HG03457 (cell line): Measurements from ENCODE around the gene KBTBD8.

Experiments used
- ATAC-seq: cut with Tn5 transposase; IDR thresholded peaks from one replicate; pipeline ENCODE4 v1.9.1; 2021; ENCODE audit warnings: moderate number of reproducible peaks; ENCODE audit not compliant: unreplicated experiment

KBTBD8 gene

DNA sequence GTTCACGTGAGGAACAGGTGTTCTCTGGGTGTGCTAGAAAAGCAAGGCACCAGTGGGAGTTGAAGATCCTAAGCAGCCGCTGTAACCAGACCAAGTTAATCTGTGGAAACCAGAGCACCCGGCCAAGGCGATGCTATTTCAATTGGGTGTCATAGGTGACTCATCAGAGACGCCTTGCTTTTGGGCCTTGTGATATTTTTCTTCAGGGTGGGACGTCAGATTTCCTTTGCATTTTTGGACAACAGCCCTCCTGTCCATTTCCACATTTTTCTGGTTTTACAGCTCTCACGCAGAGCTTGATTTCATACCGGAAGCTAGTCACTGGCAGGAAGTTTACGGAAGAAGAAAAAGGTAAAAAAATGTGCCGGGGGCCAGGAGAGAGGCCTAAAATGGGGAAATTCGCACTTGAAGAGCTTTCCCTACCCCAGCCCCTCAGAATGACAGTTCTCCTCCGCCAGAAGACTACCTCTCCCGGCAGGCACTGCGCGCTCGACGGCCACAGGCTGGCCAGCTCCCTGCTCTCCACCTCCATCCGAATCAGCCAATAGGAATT, 471 bp upstream of the KBTBD8 start:
- ATAC-seq: no peak

DNA sequence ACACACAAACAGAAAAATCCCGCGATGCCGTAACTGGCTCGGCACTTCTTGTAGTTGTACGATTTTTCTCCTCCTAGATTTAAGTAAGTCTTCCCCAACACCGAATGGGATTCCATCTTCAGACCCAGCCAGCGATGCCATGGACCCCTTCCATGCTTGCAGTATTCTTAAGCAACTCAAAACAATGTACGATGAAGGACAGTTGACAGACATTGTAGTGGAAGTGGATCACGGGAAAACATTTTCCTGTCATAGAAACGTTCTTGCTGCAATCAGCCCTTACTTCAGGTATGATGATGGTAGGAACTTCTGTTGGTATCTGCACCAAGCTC, 763 bp downstream of the KBTBD8 start:
- ATAC-seq: no peak

DNA sequence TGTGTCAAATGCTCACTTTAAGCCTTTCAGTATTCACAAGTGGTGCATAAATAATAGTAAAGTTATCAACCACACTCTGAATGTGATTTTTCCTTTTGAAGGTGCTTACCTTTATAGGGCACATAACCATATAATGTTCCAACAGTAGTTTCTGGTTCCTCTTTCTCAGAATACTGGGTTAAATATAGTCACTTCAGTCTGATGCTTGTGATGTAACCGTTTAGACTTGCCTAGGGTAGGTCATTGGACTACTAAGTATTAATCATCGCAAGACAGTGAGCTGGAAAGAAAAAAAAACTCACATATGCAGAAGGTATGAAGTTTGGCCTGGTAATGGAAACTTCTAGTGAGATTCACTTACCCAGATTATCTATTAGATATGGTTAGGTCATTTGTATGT, 1.9 kb downstream of the KBTBD8 start:
- peak; percentile 48 for ATAC-seq

DNA sequence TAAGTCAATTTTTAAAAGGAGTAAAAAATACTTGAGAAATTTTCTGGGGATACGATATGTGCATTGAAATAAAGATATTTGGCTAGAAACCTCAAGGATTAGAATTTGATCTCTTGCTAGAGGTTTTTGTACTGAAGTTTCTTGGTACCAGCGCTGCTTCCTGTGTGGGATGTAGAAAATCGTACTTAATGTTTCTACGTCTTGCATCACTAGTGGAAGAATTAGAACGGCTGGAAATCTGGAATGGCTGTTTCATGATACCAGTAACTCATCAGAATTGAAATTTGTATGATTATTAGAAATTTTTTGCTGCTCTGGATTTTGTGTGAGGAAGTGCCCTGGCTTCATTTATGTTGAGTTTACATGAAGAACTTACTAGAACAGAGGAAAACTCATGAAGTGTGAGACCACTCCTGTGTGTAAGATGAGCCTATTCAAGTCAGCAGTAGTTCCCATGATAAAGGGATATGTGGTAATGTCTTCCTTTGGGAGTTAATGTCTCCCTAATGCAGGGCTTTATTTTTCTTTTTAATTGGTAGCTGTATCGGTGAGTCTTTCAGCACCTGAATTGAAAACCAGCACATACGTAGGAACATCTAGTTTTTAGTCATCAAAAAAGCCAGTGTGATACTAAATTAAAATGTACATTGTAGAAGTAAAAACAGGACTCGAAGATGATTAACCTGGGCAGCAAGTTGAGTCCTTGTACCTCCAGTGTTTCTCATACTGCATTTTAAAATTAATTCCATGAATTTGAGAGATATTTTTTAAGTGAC, 3.2 kb downstream of the KBTBD8 start:
- ATAC-seq: no peak

DNA sequence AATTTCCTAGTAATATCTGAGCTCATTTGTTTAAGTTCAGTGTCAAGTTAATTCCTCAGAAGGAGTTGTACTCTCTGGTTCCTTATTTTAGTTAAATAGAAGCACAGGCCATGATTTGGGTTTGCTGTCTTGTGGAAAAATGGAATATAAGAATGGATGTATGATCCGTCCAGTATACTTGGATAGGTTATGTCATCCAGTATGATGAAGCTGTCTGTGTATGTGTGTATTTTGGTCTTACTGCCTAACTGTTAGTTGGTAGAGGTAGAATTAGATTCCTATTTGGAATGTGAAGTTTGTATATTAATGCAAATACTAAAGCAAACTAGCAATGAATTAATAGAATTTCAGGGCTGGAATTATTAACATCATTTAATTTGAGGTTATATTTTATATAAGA, 7.9 kb downstream of the KBTBD8 start:
- ATAC-seq: no peak

DNA sequence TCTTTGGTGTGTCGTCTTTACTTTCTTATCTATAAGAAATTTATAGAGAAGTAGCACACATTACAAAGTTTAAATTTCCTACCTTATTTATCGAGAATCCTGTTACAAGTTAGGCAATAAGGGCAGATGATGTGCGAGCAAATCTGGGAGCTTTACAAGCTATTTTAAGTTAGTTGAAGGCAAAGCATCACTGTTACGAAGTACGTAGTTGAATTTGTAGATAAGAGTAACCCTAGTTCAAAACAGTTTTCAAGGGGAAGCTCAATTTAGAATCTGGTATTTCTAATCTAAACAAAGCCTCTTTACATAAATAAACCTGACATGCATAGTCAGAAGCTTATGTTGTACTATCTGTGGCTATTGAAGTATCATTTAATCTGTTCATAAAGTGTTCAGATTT, 8.4 kb downstream of the KBTBD8 start:
- no peak for ATAC-seq

DNA sequence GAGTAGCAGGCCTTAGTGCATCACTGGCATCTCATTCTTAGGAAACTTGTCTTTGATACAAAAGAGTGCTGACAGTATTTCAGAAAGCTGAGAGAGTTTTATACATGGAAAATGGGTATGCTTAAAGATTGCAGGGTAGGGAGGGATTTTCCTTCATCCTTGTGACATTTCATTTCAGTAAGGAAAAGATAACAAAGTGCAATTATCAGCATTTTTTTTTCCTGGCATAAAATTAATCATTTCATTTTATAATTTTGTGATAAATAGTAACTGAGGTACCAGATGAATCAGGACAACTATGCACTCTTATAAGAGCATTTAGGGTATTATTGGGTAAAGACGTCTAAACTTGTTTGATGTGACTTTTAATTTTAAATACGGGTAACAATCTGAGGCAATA, 10.3 kb downstream of the KBTBD8 start:
- ATAC-seq: no peak

DNA sequence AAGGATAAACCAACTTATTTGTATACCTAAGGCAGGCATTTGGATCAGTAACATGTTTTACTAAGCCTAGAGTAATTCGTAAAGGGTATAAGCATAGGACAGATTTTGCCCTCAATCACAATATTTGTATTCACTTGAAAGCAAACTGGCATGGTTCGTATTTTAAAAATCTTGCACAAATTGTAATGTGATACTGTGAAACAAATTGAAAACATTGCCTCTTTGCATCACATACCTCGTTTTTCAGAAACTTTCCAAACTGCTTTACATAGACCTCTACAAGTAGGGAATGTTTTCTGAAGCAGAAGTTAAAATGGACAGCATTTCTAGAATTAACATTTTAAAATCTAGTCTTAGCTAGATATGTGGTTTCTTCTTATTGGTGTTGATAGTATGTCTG, 11.6 kb downstream of the KBTBD8 start:
- no peak for ATAC-seq

DNA sequence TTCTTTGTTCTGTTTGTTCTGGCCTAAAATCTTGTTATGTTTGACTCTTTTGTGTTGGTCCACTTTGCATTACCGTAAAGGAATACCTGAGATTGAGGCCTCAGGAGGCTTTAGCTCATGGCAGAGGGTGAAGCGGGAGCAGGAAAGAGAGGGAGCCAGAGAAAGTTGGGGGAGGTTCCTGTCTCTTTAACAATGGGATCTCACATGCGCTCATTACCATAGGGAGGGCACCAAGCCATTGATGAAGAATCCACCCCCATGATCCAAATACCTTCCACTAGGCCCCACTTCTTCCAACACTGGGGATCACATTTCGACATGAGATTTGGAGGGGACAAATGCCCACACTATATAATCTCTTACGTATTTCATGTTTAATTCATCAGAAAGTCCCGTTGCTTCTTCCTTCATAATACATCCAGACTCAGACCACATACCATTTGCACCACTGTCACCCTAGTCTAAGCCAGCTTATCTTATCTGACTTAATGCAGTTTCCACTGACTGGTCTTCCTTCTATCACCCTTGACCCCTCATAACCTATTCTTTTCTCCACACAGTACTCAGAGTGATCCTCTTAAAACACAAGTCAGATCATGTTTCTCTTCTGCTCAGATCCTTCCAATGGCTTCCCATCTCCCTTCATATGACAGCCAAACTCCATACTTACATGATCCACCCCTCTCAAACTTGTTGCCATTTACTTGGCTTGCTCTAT, 13.5 kb downstream of the KBTBD8 start:
- ATAC-seq: no peak

DNA sequence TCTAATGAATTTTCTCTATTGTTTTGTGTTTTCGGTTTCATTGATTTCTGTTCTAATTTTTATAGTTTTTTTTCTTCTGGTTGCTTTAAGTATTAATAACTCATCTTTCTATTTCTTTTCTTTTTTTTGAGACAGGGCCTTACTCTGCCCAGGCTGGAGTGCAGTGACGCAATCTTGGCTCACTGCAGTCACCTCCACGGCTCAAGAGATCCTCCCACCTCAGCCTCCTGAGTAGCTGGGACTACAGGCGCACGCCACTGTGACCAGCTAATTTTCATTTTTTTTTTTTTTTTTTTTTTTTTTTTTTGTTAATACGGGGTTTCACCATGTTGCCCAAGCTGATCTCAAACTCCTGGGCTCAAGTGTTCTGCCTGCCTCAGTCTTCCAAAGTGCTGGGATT, 14.5 kb downstream of the KBTBD8 start:
- no peak for ATAC-seq

DNA sequence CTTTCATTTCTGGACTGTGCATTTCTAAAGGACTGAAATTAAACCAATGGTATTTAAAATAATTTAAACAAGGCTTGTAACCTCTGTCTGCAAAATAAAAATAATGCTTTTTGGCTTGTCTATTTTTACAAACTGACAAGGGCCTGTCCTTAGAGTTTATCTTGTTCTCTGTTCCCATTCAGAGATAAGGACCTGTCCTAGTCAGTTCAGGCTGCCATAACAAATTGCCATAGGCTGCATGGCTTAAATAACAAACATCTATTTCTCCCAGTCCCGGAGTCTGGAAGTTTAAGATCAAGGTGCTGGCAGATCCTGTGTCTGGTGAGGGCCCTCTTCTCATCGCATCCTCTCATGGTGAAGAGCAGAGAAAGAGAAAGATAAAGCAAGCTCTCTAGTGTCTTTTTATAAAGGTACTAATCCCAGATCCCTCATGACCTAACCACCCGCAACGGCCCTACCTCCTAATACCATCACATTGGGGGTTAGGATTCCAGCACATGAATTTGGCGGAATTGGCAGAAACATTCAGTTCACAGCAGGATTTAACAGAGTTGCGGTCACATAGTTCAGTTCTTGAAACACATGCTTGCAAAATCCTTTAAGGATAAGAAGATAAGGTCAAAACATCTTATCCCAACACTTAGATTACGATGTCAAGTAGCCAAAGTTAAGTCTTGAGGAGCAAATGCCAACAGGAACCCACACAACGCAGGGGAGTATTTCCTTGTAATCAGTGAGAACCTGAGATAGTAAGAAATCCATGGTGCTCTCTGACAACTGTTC, 17.8 kb downstream of the KBTBD8 start:
- no peak for ATAC-seq

DNA sequence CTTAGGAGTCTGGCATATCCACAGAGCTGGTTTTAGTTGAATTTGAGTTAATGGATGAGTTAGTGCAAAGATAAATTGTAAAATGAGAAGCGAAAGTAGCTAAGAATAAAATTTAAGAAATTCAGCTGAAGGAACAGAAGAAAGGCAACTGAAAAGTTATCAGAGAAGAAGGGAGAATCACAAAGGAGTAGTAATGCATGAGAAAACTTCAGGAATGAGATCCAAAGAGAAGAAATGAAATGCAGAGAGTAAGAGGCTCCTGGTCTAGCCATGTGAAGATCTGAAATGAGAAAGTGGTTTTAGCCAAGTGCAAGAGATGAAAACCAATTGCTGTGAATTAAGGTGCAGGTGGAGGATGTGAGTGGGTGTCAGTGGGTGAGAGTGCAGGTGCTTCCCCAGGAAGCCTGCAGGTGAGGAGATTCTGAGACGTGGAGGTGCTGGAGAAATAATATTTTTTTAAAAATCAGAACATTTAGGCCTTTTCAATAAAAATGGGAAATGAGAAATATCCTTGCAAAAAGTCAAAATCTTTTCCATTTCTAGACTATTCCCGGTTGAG, 18.5 kb downstream of the KBTBD8 start:
- no peak for ATAC-seq

DNA sequence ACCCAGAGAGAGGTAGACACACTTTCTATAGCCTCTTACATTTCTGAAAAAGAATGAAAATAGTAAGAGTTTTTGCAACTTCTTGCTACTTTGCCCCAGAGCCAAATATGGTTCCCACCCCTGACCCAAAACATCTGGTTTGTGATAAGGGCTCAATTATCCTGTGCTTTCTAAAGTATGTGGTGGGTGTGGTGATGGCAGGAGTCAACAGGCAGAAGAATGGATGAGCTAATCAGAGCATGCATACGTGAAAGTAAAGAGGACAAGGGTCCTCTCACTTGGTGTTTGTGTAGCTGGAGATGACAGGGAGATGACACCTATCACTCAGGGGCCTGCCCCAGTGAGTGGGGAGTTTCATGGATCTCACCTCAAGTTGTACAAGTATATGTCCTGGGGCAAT, 19.1 kb downstream of the KBTBD8 start:
- no peak for ATAC-seq

DNA sequence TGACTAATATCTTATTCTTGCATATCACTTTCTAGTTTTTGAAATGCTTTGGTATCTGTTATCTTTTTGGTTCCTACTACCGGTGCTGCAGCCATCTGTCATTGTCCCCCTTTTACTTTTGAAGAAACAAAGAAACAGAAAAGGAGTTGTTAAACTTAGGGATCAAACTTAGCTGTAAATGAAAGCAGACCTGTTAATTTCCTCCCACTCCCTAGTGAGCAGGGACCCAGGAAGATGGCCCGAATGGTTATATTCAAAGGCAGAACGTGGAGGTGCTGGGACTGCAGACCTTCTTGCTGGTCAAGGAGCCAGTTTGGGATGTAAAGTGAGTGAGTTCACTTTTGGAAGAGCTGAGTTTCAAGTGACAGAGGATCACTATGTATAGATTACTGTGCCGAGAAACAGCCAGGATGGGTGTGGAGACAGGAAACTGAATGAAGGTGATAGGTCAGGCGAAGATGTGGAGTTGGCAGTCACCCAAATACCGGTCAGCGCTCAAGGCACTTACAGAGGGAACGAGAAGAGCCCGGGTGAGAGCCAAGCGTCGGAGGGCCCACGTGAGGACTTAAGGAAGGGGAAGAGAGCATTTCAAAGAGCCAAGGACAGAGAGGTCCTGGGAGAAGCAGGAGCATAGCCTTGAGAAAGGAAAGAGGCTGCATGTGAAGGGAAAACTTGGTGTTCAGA, 20.1 kb downstream of the KBTBD8 start:
- peak; percentile 47 for ATAC-seq

DNA sequence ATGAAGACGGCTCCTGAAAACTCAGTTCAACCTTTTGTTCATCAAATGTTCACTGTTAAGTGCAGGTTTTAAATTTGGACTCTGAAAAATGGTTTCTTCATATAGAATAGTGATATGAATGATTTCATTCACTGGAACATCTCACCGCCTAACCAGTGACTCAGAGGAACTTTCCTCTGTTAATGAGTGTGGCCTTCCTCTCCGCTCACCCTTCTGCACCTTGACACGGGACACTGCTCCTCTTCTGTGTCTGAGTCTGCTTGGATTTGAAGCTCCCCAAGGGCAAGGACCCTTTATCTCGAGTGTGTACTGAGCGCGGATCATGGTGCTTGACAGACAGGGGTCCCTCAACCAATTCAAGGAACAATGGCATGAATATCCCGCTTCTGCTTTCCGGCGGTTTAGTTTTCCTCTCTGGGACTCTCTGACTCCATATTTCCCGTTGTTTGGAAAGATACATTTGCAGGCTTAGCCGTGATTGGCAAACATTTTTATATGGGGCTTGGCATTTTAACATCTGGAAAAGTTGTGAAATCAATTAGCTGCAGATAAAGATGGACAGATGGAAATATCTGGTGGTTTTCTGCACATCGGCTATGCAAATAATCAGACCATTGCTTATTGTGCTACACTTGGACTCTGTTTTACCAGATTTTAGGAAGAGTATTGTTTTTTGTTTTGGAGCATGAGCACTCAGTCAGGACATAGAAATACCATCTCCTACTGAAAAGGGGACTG, 20.9 kb downstream of the KBTBD8 start:
- ATAC-seq: peak; percentile 54

DNA sequence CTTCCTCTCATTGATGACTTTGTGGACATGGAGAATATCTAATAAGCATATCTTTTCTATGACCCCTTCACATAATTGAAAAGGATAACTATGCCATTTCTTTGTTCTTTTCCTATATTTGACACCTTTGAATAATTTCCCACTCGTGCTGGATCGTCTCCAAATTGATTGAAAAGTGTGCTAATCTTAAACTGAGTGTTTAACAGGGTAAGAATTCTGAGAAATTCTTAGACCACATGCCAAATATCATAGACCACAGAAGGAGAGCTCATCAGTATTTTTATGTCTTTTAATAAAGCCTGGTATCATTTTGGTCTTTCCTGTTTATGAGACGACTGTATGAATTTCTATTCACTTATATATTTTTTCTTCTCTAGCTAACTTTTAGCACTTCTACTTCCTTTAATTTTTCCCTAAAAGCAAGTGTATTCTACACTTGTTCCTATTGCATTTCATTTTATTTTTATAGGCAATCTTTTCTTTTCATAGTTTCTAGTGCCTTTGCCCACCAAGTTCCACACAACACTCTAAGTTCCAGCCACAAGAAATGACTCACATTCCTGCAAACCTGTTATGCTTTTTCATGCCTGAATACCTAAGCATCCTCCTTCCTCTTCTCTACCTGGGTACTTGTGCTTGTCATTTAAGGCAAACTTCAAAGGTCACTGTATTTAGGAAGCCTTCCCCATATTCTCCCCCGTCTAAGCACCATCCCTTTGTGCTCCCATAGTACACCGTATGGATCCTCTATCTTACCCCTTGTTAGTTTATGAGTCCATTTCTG, 30.1 kb downstream of the KBTBD8 start:
- ATAC-seq: no peak

DNA sequence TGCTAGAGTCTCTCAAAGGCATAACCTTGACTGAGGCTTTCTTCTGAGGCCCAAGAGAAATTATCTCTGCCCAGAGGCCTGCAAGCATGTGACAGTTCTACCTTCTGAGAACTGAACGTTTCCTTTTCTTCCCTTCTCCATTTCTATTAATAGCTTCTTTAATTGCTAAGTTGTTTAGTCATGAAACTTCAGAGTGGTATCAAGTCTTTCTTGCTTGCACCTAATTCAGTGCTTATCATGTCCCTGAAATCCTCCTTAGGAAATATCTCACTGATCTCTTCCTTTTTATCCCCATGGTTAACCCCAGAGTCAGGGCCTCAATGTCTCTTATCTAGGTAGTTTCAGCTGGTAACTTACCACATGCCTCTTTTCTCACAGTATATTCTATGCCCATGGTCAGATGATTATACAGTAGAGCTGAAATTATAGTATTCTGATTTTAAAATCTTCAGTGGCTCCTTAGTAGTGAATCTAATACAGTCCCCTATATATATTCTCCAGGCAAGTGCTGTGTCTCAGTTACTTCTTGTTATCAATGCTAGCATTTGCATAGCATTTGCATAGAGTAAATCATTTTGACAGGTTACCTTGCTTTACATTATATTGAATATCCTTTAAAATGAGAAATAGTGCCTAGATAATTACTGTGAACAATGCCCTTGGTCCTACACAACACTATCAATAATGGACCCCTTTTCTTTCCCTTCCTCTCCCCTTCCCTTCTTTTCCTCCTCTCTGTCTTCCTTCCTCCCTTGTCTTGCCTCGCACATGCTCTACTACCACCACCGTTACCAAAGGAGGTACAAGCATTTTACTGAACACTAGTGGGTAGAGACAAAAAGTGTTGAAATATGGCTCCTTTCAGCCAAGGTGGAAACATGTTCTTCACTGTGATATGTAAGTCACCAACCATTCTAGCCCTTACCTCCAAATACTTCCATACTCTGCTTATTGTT, 33.0 kb downstream of the KBTBD8 start:
- ATAC-seq: no peak

DNA sequence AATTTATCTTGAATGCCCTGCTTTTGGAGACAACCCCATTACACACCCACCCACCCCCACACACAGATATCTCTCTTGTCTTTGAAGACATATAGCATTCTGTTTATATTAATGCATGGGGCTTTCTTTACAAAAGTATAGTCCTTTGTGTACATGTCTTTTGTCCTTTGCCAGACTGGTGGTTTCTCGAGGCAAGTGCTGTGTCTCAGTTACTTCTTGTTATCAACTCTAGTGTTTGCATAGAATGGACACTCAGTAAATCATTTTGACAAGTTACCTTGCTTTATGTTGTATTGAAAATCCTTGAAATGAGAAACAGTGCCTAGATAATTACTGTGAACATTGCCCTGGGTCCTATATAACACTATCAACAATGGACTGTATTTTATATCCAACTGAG, 33.9 kb downstream of the KBTBD8 start:
- no peak for ATAC-seq
